NCI-H1436 (cell line): ENCODE results near the gene SPON2.

Source experiments
- DNase-seq: peaks from one replicate; lab custom pipeline; 2025; lab: John Stamatoyannopoulos, UW

SPON2 gene

GRCh38 chr4:1208970-1209704 is 36.8 kb upstream of the SPON2 start:
- DNase-seq, result no peak

GRCh38 chr4:1208266-1208961 is 36.0 kb upstream of the SPON2 start:
- no peak for DNase-seq

GRCh38 chr4:1207603-1208265 is 35.4 kb upstream of the SPON2 start:
- DNase-seq, result no peak

- DNase-seq, result no peak
Measured at GRCh38 chr4:1207157-1207470, 34.7 kb upstream of the SPON2 start.

GRCh38 chr4:1206299-1207156 is 34.1 kb upstream of the SPON2 start:
- no peak for DNase-seq

- no peak for DNase-seq
Measured at GRCh38 chr4:1205586-1206298, 33.4 kb upstream of the SPON2 start.

GRCh38 chr4:1204828-1205585 is 32.6 kb upstream of the SPON2 start:
- DNase-seq, result no peak

GRCh38 chr4:1204286-1204827 is 32.0 kb upstream of the SPON2 start:
- DNase-seq, result no peak

GRCh38 chr4:1203026-1203616 is 30.7 kb upstream of the SPON2 start:
- no peak for DNase-seq

- DNase-seq, result no peak
Measured at GRCh38 chr4:1202526-1203011, 30.2 kb upstream of the SPON2 start.

- no peak for DNase-seq
Measured at GRCh38 chr4:1201851-1202525, 29.6 kb upstream of the SPON2 start.

GRCh38 chr4:1200425-1201035 is 28.1 kb upstream of the SPON2 start:
- DNase-seq, result no peak

- DNase-seq, result no peak
Measured at GRCh38 chr4:1199556-1200331, 27.4 kb upstream of the SPON2 start.

- no peak for DNase-seq
Measured at GRCh38 chr4:1198098-1198844, 25.9 kb upstream of the SPON2 start.

GRCh38 chr4:1196421-1197183 is 24.2 kb upstream of the SPON2 start:
- DNase-seq, result no peak

GRCh38 chr4:1195891-1196401 is 23.6 kb upstream of the SPON2 start:
- DNase-seq, result no peak
